Measurements from ENCODE around the gene TSC22D2.

The TSC22D2 gene

GRCh38 chr3:150408221-150409124 lies at the start of gene TSC22D2:
Gene TSC22D2 (plus strand): TSS chr3:150408298. CDS start chr3:150409351, 1,053 bp downstream.
- peak; percentile 95 for DNase-seq

DNA sequence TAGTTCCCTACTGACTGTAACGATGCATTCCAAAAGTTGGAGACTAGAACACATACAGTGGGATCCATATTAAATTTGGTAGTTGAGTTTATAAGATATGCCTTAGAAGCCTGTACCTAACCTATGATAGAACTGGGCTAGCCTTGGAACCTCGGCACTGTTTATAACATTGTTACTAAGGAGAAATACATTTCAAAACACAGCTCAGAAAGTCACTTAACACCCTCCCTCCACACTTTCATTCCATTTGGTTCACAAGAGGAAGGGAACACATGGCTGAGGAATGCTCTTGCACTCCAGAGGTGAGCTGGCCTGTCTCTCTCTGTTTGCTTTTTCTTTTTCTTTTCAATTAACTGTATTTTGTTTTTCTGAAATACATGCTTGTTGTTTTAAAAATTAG lies 48.7 kb upstream of the TSC22D2 start:
- DNase-seq: peak; percentile 37

GRCh38 chr3:150360966-150361365 lies 47.1 kb upstream of the TSC22D2 start:
- no peak for DNase-seq

DNA sequence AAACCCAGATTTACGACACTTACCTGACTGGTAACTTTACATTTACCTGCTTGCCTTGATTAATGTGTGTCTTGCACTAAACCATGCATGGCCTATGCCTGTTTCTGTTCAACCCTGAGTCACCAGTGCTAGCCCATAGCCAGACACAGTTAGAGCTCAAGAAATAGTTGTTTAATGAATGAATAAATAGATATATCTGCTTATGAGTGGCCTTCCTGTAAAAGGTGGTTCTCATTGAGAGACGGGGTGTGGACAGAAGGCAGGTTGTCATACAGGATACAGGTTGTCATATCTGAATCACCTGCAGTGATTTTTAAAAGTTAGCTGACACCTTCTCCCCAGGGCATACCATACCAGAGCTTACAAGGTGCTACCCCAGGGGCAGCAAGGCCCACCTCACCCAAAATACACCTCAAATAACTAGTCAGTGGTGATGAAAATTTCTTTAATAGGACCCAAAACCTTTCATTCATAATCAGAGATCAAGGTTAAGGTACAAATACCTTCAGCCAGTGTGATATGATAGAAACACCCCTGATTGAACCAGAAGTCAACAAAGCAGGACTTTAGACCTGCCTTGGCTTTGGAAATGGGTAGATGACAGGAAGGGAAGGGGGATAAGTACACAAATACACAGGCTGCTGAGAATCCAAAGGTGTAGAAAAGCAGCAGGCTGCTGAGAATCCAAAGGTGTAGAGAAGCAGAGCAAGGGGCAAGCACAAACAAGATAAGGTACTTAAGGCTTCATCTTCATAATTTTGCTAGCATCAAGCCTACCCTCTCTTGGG lies 45.4 kb upstream of the TSC22D2 start:
- no peak for DNase-seq

DNA sequence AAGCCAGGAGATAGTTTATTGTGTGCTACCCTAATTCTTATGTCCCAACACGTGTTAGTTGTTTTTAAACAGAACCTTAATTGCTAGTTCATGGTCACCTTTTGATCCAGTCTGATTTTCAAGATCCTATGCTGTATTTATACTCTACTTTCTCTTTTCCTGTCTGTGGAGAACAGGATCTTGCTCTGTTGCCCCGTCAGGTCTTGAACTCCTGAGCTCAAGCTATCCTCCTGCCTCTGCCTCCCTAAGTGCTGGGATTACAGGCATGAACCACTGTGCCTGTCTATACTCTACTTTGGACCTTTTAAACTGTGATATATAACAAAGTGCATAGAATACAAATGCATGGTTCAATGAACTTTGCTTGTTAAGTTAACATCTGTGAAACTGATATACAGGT lies 44.7 kb upstream of the TSC22D2 start:
- DNase-seq: no peak

- DNase-seq: peak; percentile 74
These were observed 42.9 kb upstream of the TSC22D2 start for GRCh38 chr3:150365132-150365604.

GRCh38 chr3:150367757-150368156 lies 40.3 kb upstream of the TSC22D2 start:
- no peak for DNase-seq

- DNase-seq: peak; percentile 97
These were observed 37.9 kb upstream of the TSC22D2 start for GRCh38 chr3:150370122-150370602.

DNA sequence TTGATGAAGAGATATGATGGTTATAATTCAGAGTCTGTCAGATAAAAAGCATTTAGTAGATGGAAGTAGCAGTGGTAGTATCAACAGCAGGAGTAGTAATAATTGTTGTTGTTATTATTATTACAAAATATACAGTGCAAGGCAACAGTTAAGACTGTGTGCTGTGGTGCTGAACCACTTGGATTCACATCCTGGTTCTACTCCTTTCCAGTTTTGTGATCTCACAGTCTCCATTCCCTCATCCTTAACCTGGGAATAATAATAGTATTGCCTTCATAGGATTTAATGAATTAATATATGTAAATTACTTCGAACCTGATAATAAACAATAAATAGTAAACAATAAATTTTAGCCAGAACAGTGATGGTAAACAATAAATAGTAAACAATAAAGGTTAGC lies 37.1 kb upstream of the TSC22D2 start:
- no peak for DNase-seq

GRCh38 chr3:150371741-150372254 lies 36.3 kb upstream of the TSC22D2 start:
- peak; percentile 96 for DNase-seq

GRCh38 chr3:150372320-150372719 lies 35.8 kb upstream of the TSC22D2 start:
- DNase-seq: no peak

GRCh38 chr3:150372722-150373121 lies 35.4 kb upstream of the TSC22D2 start:
- DNase-seq: peak; percentile 53

DNA sequence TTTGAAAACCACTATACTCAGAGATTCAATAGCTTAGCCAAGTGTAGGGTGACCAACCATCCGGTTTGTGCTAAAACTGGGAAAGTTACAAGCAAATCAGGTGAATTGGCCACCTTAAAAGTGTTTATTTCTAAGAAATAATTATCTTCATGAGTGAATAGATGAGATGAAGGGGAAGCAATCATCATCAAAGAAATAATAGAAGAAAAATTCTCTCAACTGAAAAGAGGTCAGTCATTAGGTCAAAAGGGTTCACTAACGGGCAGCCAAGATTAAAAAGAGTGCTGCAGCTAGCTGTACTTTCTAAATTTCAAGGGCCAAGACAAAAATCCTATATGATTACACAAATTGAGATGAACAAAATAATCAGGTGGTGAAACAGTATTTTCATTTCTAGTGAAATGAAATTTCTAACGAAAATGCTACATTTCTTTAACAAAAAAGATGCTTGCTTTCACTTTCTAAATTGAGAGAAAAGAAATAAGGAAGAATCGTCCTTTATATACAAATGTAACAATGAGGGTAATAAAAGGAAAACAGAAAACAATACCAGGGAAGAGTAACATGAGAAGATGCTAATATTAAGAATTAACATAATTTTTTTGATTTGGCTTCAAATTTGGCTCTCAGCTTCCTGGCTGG lies 34.7 kb upstream of the TSC22D2 start:
- DNase-seq: no peak

DNA sequence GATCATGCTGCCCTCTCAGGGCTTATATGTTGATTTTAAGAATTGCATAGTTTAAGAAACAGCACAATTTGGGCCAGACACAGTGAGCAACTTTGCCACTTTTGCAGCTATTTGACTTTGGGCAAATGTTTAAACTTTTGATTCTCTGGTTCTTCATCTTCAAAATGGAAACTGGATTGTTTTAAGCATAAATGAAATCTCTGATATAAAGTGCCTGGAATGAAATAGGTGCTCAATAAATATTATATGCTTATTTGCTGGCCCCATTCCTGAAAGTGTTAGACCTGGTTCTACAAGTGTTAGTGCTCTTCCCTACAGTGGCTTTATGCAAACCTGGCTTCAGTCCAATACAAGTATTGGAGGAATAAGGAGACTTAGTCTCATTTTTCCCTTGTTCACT lies 33.1 kb upstream of the TSC22D2 start:
- DNase-seq: no peak

DNA sequence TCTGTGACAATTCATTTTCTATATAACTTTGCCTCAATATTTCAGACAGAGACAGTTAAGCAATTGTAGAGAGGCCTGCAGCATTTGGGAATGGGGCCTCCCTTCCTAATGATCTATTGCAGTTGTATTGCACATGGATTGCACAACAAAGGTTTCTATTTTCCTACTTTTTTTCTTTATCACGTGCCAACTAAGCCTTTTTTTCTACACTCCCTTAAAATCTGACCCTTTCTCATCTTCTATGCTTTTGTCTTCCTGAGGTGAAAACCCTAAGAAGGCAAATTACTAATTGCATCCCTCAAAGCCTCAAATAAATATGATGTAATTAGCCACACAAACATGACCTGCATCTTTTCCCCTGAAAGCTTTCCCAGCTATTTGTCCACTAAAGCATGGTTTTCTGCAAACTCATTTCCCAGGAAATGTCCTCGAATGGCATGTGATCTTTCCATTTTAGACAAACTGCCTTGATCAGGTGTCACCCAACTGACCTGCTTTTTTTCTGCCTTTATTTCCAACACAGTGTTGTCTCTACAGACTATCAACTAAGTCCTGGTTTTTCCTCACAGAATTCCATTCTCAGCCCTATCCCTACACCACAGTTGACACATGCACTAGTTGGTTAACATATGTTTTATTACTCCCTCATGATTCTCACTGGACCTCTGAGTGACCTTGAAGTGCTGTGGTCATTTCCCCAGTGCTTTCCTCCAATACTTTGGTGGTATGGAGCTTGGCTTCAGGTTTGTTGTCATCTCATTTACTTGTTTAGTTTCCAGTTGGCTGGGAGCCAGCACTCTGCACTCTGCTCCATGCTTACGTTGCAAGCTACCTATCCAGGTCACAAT lies 31.9 kb upstream of the TSC22D2 start:
- DNase-seq: peak; percentile 36

DNA sequence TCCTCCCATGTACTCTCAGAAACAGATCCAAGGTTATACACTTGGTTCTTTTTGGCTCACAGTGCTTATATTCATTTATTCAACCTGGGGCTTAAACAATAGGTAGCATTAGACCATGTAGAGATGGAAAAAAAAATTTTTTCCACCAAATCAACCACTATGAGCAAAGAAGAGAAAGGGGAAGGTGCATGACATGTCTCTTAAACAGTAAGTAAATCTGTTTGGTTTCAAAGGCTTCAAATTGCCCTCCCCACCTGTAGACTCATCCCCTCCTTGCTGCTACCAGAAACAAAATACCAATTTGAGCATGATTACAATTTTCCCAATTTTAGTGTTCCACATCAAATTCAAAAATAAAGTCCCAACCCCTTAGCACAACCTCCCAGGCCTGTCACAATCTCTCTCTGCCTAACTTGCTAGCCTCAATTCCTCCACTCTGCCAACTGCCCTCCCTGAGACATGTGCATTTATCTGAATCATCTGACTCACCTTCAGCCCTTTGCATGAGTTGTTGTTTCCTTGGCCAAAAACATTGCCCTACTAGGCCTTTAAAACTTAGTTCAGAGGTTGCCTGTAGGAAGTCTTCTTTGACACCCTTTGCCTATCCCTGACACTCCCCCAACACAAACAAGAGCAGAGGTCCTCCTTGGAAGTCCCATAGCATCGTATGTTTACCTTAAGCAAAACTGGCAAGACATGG lies 30.3 kb upstream of the TSC22D2 start:
- DNase-seq: peak; percentile 36

DNA sequence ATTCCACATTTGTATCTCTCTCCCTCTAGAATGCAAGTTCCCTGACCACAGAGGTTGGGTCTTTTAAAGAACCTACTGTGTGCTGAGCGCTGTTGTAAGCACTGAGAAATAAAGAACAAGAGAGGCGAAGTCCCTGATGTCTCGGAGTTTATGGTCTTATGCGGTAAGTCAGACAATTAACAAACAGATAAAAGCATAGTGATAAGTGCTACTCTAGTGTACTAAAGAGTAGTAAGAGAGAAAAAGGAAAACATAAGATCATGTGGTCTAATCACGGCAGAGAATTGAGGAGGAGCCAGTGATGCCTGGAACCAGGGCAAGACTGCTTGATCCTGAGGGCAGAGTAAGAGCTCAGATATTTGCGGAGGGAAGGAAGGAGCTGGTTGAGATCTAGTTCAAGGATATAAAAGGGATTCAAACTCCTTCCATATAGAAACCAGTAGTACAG lies 29.8 kb upstream of the TSC22D2 start:
- DNase-seq: no peak

GRCh38 chr3:150379469-150379868 lies 28.6 kb upstream of the TSC22D2 start:
- no peak for DNase-seq

GRCh38 chr3:150384296-150385212 lies 23.5 kb upstream of the TSC22D2 start:
- DNase-seq: no peak
